Stimulated activated CD4-positive, alpha-beta T cell treated with anti-CD3 and anti-CD28 coated beads, TNF-alpha, amount 100 ng/mL, for 48 hours (primary cell): ENCODE data around the gene CEACAM1.
"Not testable (repeated sequence)": the region's sequence is repeated elsewhere in the genome, so short reads cannot be mapped to it uniquely, and the experiment has no call there.

Source experiments
- DNase-seq, 3 donors: peaks; one replicate each; pipeline ENCODE4 v3.0.0-alpha.2; 2020; ENCODE audit warnings: low read depth in 3 of 3

The CEACAM1 gene

DNA sequence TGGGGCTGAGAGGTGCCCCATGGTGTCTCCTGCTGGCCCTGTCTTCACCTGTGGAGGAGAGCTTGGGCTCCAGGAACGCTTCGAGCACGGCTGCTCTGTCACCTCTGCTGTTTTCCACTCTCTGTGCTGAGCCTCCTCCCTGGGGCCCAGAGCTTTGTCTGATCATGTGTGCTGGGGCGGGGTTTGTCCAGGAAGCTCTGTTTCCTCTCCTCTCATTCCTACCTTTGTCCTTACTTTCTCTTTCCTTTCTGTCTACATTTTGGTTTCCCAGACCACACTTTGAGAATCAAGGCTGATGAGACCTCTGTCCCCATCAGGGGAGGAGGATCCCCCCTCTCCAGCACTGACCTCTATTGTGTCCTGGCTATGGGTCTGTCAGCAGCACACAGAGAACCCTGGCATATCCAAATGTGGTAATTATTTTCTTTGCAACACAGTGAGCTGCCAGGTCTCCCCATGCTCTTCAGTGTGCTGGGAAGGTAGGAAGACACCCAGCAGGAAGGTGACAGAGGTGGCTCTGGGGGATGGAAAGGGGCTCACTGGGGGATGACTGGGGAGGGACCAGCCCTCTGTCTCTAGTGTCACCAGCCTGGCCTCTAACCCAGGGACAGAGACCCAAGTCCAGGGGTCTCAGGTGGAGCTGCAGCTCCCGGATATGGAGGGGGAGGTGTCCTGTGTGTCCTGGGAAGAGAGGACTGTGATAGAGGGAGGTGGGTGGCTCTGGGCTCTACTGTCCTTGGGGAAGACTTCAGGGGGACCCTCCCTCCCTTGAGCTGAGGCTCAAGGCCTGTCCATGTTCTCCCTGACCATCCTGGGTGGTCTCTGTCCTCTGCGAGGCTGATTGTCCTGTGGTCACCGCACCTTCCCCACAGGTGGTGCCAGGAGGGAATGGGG, at the start of gene CEACAM1:
Gene CEACAM1, minus strand, starts transcription at position 128 of the 894 bp plus-strand sequence. Its CDS starts 107 bp downstream, at position 21.
- peak in 2 of 3 donors; percentile 19 to 31 for DNase-seq

DNA sequence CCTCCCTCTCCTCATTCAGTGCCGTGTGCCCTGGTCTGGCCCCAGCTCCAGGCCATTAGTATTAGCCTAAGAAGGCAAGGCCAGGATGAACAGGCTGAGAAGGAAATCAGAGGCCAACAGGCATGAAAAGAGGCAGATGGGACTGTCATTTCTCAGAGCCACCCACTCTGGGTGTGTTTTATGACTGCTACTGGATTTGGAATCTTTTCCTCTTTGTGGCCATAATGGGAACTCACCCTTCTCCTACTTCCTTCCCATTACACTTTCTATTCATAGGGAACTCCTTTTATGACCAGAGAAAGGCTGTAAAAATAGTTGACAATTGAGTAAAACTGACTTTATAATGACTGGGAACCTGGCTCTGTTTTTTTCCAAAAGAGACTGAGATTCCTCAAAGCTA, 48.7 kb upstream of the CEACAM1 start:
- DNase-seq, result no peak

DNA sequence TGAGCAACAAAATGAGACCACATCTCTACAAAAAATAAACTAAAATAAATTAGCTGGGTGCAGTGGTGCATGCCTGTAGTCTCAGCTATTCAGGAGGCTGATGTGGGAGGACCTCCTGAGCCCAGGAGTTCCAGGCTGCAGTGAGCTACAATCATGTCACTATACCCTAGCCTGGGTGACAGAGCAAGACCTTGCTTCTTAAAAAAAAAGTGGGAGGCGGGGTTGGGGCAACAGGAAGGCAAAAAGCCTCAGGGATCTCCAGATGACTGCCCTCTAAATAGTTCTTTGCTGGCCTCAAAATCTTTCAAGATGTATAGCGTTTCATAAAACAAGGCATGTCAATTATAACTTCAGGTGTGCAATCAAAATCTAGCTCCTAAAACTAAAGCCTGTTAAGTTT, 48.0 kb upstream of the CEACAM1 start:
- DNase-seq, result no peak

DNA sequence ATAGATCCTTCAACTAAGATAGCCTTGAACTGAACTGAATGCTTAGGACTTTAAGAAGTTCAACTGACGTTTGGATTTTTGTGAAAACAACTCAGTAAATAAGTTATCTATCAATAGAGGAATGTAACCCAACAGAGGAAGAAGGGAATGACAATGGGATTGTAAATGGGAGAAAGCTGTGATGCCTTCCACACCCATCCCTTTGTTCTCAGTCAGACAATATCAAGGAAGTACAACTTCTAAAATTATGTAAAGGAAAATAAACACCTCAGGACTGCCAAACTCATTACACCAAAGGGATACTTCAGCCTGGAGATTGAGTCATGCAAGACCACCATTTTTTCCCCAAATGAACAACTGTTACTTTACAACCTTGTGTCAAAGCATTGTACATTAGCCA, 45.4 kb upstream of the CEACAM1 start:
- DNase-seq, result no peak

DNA sequence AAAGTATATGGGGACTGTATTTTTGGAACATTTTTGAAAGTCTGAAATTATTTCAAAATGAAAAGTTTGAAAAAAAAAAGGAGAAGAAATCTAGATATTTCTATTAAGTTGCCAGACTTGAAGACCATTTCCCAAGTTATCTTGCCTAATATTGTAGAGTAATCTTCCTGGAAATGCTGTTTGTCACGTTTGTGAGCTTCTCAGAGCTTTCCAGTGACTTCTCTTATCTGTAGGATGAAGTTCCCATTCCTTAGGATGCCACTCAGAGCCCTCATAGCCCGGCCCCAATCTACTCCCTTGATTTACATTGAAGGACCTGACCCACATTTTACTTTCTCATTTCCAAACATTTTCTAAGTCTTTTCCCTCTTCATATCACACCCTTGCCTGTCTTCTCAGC, 42.8 kb upstream of the CEACAM1 start:
- DNase-seq, result no peak

DNA sequence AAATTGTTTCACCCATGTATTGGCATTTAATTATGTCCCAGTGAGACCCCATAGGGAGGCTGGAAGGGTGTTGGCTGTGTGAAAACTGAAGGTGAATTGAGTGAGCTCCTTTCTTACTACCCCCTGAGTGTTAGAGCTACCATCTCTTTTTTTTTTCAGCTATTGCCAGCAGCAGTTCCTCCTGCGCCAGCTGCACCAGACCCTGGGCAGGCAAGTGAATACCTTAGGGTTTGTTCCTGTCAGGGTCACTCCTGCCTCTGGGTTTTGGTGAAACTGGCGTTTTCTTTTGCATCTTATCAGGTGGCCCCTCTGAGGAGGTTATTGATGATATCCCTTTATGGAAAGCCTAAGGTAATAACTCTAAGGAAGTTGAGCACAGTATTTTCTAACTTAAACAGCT, 40.9 kb upstream of the CEACAM1 start:
- DNase-seq, result no peak

DNA sequence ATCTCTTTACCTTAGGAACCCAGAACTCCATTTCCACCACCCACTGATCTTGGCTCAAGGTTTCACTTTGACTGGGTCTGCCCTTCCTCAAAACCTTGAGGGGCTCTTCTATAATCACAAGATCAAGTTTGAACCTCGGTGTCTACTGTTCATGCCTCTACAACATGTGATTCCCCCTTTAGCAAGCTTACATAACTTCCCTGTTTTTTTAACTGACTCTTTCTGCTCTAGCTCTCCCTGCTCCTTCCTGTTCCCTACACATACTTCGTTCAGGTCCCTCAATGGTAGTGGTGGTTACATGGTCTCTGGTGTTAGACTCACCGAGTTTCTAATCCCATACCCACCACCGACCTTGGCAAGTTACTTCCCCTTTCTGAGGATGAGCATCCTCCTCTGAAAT, 39.7 kb upstream of the CEACAM1 start:
- DNase-seq, result no peak

DNA sequence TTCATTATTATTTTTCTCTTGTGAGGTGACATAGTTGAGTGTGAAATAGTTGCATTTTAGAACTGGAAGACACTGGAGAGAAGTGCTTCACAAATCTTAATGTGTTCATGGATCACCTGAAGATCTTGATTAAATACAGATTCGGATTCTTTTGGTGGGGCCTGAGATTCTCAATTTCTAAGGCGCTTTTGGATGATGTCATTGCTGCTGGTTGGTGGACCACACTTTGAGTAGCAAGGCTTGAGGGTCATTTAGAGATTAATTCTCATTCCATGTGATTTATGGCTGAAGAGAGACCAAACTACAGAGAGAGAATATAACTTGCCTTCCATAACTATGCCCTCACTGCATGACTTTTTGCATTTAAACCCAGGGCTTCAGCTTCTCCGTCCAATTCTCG, 39.3 kb upstream of the CEACAM1 start:
- DNase-seq, result no peak

DNA sequence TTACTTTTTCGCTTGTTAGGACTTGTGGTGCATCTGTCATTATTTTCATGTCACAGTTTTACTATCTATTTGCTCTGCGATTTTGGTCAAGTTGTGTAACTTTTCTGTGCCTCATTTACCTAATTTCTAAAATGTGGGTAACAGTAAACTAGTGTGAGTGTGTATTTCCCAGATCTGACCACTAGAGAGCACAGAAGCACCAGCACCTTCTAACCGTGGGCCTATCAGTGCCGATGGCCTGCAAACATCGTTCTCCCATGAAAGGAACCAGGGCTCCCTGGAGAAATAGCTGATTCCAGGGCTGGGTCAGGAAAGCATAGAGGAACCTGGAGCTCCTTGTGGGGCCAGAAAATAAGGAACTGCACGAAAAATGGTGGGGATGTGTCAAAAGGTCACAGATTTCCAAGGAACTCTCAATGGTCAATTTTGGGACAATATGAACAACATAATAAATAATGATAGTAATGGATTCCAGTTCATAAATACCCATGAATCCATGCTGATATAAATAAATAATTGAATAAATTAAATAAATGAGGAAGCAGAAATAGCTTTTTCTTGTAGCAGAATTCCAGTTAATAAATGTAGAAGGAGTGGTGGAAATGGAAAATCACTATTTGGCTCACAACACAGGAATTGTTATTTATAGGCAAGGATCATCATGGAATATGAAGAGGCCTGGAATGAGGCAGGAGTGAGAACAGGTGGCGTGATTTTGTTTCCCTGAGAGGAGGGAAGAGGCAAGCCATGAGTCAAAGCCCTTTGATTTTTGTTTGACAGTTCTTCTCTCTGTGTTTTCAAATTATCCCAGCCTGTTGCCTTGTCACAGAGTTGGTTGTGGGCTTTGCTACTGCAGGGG, 35.3 kb upstream of the CEACAM1 start:
- DNase-seq, result no peak

DNA sequence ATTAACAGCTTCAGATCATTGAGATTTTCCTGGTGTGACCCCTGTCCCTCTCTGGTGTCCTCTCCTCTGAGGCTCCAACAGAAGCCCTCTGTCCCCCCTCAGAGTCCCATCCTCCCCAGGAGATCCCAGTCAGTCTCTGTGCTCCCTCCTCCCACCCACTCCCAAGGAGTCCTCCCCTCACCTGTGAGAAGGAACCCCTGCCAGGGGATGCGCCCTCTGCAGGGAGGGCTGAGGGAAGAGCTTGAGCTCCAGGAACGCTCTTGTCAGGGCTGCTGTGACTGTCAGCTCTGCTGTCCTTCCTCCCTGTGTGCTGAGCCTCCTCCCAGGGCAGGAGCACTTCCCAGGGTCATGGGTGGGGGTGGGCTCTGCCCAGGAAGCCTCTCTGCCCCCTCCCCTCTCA, 33.2 kb upstream of the CEACAM1 start:
- no peak for DNase-seq

DNA sequence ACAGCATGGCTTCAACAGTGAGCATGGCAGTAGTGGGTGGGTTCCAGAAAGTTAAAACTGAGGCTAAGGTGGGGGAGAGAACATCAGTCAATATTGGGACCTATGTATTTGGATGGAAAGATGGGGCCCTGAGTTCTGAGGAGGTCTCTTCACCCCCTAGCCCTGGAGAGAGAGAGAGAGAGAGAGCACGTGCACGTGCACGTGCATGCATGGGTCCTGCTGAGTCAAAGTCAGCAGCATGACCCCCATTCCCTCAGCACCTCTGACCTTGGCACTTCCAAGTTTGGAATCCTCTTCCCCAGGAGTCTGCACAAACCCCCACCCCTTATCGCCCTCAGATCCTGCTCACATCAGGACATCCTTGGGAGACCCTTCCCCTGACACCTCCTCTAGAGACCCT, 32.5 kb upstream of the CEACAM1 start:
- no peak for DNase-seq

DNA sequence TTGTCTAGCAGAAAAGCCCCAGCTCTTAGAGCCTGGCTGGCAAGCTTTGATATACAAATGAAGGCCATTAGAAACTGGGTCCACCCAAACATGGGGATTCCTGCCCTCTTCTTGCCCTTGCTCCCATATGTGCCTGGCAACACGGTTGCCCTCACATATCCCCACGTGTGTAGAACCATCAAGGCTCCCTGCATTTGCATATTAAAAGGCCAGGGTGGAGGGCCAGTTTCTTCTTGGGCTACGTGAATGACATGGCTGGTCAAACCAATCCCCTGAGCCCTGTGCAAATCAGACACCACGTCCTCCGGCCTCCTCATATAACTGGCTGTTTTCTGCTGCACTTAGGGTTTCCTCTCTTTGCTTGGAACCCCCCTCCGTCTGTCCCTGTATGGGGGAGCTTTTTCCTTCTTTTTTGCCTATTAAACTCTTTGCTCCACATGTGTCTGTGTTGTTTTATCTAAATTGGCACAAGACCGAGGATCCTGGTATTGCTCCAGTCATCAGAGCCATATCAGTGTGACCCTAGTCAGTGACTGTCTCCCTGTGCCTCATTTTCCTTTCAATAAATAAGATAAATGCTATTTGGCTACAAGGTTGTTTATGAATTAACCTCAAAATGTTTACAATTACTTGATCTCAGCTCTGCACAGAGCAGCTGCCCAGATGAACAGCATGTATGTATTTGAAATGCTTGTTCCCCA, 30.3 kb upstream of the CEACAM1 start:
- no peak for DNase-seq

DNA sequence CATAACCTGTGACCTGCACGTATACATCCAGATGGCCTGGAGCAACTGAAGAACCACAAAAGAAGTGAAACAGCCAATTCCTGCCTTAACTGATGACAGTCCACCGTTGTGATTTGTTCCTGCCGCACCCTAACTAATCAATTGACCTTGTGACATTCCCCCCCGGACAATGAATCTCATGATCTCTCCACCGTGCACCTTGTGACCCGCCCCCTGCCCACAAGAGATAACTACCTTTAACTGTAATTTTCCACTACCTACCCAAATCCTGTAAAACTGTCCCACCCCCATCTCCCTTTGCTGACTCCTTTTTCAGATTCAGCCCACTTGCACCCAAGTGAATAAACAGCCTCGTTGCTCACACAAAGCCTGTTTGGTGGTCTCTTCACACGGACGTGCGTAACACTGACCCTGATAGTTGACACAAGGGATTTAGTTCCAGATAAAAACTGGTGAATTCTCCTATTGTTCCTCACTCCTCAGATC, 29.1 kb upstream of the CEACAM1 start:
- not testable (repeated sequence) for DNase-seq

DNA sequence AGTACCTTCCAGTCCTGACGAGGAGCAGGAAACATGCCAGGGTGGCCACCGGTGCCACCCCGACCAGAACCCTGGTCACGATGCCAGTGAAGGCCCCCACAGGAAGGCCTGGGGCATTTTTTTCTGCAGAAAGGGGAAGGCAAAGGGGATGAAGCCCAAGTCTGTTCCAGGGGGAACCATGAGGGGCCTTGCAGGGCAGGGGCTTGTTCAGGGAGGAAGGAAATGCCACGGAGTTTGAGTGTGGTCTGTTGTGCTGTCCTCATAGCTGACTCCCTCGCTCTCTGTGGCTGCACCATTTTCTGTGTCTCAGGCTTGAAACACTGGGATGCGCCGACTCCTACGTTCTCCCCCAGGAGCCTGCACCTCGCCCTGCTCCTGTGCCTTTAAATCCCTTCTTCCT, 27.5 kb upstream of the CEACAM1 start:
- no peak for DNase-seq

DNA sequence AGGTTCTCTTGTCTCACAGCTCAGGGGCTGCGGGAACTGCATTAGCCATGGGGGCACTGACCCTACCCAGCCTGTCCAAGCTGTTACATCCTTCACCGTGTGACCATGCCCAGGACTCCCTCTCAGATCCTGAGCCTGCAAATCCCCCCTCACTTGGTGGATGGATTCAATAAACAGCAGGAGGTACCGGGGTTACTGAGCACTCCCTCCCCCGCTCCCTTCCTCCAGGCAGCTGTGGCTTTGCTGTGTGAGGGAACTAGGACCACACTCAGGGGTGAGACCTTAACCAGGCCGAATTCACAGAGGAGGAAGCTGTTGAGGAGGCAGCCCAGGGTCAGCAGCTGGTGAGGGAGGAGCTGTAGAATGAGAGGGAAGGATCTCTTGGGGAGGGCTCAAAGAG, 27.0 kb upstream of the CEACAM1 start:
- no peak for DNase-seq

DNA sequence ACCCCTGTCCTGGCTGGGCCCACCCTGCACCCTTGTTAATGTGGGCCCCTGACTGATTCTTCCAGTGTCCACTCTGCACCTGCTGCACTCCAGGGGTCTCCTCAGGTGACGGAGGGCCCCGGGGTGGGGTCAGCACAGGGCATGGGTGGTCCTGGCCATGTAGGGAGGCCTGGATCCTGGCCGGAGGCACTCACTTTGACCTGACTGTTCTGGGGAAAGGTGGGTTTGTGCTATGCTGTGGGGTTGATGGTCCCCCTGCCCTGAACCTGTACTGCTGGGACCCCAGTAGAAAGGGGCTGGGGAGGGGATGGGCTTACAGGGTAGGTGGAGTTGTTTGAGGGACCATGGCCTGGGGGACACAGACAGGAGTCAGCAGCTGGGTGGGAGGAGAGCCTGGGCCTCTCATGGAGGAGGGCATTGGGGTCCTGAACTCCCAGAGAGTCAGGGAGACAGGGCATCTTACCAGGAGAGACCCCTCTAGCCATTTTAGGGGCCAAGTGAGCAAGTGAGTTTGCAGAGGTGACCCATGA, 25.8 kb upstream of the CEACAM1 start:
- no peak for DNase-seq

DNA sequence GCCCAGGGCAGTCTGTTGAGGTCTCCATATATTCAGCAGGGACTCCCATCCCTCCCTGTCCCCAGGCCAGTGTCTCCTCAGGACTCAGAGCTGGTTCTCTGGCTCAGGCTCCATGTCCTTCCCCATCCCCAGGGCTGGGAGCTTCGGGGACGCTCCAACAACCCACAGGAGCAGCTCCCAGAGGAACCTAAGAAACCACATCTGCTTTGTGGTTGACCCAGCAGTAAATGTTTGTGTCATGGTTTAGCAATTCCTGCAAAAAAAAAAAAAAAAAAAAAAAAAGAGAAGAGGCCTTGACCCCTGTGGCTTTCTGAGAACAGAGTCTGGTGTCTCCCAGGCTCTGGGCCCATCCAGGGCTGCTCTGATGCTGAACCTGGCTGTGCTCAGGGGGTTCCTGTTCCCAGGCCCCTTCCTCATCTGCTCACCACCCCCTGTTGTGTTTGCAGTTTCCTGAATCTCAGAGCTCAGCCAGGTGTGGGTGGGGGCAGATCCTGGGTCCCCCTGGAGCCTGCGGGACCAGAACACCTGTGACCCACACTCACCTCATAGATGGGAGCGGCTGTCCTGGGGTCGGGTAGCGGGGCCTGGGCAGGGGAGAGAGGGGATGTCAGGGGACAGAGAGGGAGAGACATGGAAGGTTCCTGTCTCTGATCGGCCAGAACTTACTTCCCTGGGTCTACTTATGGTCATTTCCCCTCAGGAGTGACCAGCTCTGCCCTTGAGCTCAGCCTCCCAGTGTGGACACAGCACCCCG, 25.2 kb upstream of the CEACAM1 start:
- DNase-seq, result no peak

DNA sequence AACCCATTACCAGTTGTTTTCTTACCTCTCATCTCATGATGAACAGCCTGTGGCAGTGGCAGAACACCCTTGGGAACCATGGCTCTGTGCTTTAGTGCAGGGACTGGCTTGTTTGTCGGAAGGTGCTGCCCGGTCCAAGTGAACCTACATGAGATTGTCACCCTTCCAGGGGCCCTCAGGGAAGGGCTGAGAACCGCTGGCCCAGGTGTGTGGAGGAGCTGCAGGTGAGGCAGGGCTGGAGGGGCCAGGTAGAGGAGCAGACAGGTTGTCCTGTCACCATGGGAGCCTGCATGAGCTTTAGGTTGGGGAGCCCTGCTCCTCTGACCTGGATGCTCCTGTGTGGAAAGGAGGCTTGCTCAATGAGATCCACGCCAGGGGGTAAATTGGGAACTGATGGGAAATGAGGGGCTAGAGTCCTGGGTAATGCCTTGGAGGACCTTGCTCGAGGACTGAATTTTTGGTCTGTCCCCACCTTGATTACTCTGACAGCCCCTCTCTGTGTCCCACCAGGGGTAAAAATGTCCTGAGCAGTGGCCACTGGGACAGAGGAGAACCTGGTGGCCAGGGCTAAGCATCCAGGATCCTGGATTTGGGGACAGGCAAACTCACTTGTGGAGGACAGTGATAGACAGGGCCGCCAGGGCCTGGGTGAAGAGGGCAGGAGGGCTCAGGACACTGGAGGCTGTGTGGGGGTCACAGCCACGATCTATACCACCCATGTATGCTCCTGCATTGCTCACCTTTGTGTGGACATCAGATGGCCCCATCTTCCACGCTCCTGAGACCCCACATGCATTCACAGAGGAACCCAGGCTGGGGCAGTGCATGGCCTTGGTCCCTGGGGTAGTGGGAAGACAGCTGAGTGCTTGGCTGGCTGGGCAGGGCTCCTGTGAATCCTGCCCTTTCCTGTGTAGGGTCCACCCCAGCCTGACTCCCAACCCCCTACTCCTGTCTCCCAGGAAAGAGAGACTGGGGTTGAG, 24.1 kb upstream of the CEACAM1 start:
- DNase-seq, result no peak

DNA sequence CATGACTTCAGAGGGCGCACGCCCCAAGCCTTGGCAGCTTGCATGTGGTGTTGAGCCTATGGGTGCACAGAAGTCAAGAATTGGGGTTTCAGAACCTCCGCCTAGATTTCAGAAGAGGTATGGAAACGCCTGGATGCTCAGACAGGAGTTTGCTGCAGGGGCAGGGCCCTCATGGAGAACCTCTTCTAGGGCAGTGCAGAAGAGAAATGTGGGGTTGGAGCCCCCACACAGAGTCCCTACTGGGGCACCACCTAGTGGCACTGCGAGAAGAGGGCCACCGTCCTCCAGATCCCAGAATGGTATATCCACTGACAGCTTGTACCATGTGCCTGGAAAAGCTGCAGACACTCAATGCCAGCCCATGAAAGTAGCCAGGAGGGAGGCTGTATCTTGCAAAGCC, 22.2 kb upstream of the CEACAM1 start:
- not testable (repeated sequence) for DNase-seq

DNA sequence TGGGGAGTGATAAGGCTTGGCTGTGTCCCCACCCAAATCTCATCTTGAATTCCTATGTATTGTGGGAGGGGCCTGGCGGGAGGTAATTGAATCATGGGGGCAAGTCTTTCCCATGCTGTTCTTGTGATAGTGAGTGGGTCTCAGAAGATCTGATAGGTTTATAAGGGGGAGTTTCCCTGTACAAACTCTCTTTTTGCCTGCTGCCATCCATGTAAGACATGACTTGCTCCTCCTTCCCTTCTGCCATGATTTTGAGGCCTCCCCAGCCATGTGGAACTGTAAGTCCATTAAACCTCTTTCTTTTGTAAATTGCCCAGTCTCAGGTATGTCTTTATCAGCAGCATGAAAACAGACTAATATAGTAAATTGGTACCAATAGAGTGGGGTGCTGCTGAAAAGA, 20.8 kb upstream of the CEACAM1 start:
- not testable (repeated sequence) for DNase-seq
